ENCODE results near the gene IQSEC1. TPM values are rescaled to one million over a fixed set of nuclear protein-coding genes. Genes with fewer than 3 reads are reported as not detected.

IQSEC1 gene
- total and polyA plus RNA-seq, 9 of the 15 experiments (the other 6 are each of a cell fraction or from before 2014, with no cell fraction given): 0.56 to 39.0 (median 6.8) TPM

DNA sequence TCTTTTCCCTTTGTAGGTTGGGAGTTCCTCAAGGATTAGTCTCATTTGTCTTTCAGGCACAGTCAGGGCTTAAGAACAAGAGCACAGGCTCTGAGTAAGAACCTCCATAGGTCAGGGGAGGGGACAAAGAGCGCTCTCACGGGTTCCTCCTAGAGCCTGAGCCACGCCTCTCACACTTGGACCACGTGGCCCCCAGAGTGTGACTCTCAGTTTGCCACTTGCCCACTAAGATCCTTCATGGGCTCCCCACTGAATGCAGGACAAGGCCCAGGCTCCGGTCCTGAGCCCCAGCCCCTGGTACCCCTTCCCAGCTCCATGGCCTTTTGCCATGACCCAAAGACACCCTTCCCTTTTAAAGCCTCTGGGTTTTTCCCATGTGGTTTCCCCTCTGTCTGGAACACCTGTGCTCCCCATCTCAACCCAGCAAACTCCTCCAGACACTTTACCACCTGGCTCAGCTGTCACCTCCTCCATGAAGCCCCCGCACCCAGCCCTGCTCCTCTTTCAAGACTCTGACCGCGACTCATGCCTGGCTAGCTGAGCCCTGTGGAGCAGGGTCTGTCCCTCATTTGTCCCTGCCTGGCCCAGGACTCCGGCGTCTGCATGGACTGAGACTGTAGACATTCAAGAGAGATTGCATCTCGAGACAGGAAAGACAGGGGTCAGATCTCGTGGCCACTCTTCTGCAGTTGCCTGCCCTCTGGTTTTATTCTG is 32.7 kb downstream of the IQSEC1 start (continued):
- TF ChIP-seq, protein P1, sequence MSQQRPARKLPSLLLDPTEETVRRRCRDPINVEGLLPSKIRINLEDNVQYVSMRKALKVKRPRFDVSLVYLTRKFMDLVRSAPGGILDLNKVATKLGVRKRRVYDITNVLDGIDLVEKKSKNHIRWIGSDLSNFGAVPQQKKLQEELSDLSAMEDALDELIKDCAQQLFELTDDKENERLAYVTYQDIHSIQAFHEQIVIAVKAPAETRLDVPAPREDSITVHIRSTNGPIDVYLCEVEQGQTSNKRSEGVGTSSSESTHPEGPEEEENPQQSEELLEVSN (IDR thresholded peaks at IDR 0.05; ENCODE audit: borderline replicate concordance in 1 of 2, extremely low read depth in 1 of 2, insufficient read depth in 1 of 2, insufficient read length in 1 of 2, low read depth in 1 of 2, low read length in 1 of 2, poor library complexity in 1 of 2, severe bottlenecking in 1 of 2): peak; percentile 23 to 57
- TF ChIP-seq NCOA4 (IDR thresholded peaks at IDR 0.05; ENCODE audit: partially characterized antibody): no peak
- TF ChIP-seq, protein P2, sequence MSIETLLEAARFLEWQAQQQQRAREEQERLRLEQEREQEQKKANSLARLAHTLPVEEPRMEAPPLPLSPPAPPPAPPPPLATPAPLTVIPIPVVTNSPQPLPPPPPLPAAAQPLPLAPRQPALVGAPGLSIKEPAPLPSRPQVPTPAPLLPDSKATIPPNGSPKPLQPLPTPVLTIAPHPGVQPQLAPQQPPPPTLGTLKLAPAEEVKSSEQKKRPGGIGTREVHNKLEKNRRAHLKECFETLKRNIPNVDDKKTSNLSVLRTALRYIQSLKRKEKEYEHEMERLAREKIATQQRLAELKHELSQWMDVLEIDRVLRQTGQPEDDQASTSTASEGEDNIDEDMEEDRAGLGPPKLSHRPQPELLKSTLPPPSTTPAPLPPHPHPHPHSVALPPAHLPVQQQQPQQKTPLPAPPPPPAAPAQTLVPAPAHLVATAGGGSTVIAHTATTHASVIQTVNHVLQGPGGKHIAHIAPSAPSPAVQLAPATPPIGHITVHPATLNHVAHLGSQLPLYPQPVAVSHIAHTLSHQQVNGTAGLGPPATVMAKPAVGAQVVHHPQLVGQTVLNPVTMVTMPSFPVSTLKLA (conservative IDR thresholded peaks at IDR 0.05): peak; percentile 53 to 67
- TF ChIP-seq, protein P3, sequence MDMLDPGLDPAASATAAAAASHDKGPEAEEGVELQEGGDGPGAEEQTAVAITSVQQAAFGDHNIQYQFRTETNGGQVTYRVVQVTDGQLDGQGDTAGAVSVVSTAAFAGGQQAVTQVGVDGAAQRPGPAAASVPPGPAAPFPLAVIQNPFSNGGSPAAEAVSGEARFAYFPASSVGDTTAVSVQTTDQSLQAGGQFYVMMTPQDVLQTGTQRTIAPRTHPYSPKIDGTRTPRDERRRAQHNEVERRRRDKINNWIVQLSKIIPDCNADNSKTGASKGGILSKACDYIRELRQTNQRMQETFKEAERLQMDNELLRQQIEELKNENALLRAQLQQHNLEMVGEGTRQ (CRISPR knock-in tag; IDR thresholded peaks at IDR 0.05): peak; percentile 72
- TF ChIP-seq MCM5 (IDR thresholded peaks at IDR 0.05; ENCODE audit: low read depth): no peak
- no peak for TF ChIP-seq MTA3 (IDR thresholded peaks at IDR 0.05; ENCODE audit: borderline replicate concordance)
- TF ChIP-seq CBX2 (IDR thresholded peaks at IDR 0.05; ENCODE audit: insufficient read depth, low read length, poor library complexity, severe bottlenecking): no peak
- no peak for TF ChIP-seq SETDB1 (IDR thresholded peaks at IDR 0.05; ENCODE audit: low read length)
- TF ChIP-seq, protein P4, sequence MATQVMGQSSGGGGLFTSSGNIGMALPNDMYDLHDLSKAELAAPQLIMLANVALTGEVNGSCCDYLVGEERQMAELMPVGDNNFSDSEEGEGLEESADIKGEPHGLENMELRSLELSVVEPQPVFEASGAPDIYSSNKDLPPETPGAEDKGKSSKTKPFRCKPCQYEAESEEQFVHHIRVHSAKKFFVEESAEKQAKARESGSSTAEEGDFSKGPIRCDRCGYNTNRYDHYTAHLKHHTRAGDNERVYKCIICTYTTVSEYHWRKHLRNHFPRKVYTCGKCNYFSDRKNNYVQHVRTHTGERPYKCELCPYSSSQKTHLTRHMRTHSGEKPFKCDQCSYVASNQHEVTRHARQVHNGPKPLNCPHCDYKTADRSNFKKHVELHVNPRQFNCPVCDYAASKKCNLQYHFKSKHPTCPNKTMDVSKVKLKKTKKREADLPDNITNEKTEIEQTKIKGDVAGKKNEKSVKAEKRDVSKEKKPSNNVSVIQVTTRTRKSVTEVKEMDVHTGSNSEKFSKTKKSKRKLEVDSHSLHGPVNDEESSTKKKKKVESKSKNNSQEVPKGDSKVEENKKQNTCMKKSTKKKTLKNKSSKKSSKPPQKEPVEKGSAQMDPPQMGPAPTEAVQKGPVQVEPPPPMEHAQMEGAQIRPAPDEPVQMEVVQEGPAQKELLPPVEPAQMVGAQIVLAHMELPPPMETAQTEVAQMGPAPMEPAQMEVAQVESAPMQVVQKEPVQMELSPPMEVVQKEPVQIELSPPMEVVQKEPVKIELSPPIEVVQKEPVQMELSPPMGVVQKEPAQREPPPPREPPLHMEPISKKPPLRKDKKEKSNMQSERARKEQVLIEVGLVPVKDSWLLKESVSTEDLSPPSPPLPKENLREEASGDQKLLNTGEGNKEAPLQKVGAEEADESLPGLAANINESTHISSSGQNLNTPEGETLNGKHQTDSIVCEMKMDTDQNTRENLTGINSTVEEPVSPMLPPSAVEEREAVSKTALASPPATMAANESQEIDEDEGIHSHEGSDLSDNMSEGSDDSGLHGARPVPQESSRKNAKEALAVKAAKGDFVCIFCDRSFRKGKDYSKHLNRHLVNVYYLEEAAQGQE (IDR thresholded peaks at IDR 0.05; ENCODE audit: borderline replicate concordance): peak; percentile 9; the same call in 1 of the 2 replicates
- TF ChIP-seq, protein P4 (CRISPR knock-in tag; IDR thresholded peaks at IDR 0.05; ENCODE audit: low read depth): no peak
- TF ChIP-seq MCM2 (IDR thresholded peaks at IDR 0.05; ENCODE audit: low read depth): no peak
- TF ChIP-seq RBFOX2 (IDR thresholded peaks at IDR 0.05; ENCODE audit: low read depth, low read length): no peak
- TF ChIP-seq HDAC1 (IDR thresholded peaks at IDR 0.05): no peak
- TF ChIP-seq L3MBTL2 (IDR thresholded peaks at IDR 0.05): peak; percentile 78
- TF ChIP-seq IFI16 (CRISPR knock-in tag; IDR thresholded peaks at IDR 0.05): no peak
- no peak for TF ChIP-seq NFYB (IDR thresholded peaks at IDR 0.05; ENCODE audit: extremely low read depth, insufficient read length)
